T-cell (primary cell): ENCODE data around the gene UNK. TPM values are rescaled to one million over a fixed set of nuclear protein-coding genes. Genes with fewer than 3 reads are reported as not detected.
A peak's percentile ranks its signal among the peaks of the same experiment; 100 is the strongest.

Experiments
- ATAC-seq, 4 experiments: fragments of 200-7000 bp in 3 of 4; fragments of 150-1000 bp in 1 of 4; cut with Tn5 transposase; replicated peaks in 1 of 4; 1 replicate in 3 of 4; 2 replicates in 1 of 4; pipeline ENCODE4 v1.10.0; 2021; ENCODE audit warnings: moderate library complexity in 3 of 4, mild to moderate bottlenecking in 2 of 4, moderate number of reproducible peaks in 1 of 4
- CTCF ChIA-PET, 2 donors: fragments of 300-600 bp; sonication (Branson Sonifier 250); formaldehyde crosslinking; loops; one replicate each; lab custom pipeline; 2022; ENCODE audit warnings: antibody characterized with exemption in 2 of 2; lab: Charles Lee
- POLR2A ChIA-PET, 2 donors: fragments of 300-600 bp; sonication (Branson Sonifier 250); formaldehyde crosslinking; loops; one replicate each; lab custom pipeline; 2022; ENCODE audit warnings: antibody characterized with exemption in 2 of 2; lab: Charles Lee
- DNase-seq, 35 experiments: peaks; one replicate each; pipeline versions ENCODE4 v3.0.0 to v3.0.0-alpha.2; 2013 to 2023
- H3K27ac ChIP-seq: one replicate; pipeline ENCODE4 v1.5.1; 2013; ENCODE audit warnings: low read length
- H3K27me3 ChIP-seq, 2 experiments: replicated peaks in 1 of 2; 1 replicate in 1 of 2; 2 replicates in 1 of 2; pipeline versions ENCODE4 v1.6.1 to v1.7.0; 2013; ENCODE audit warnings: low read length in 1 of 2, mixed read lengths in 1 of 2; ENCODE audit not compliant: control insufficient read depth in 2 of 2, insufficient read depth in 2 of 2; ENCODE audit errors: extremely low read depth in 1 of 2
- H3K36me3 ChIP-seq, 2 donors: 1 replicate in 1 of 2; 2 replicates in 1 of 2; pipeline versions ENCODE4 v1.6.1 to v1.7.0; 2013; ENCODE audit warnings: low read length in 1 of 2; ENCODE audit not compliant: control insufficient read depth in 2 of 2, insufficient read depth in 1 of 2; ENCODE audit errors: extremely low read depth in 1 of 2
- H3K4me1 ChIP-seq, 2 experiments: 1 replicate in 1 of 2; 2 replicates in 1 of 2; pipeline versions ENCODE4 v1.6.1 to v1.7.0; 2013; ENCODE audit warnings: low read length in 2 of 2, mixed read lengths in 1 of 2; ENCODE audit not compliant: insufficient read depth in 2 of 2, control insufficient read depth in 1 of 2; ENCODE audit errors: extremely low read depth in 1 of 2
- H3K4me3 ChIP-seq, 2 donors: 1 replicate in 1 of 2; 2 replicates in 1 of 2; pipeline versions ENCODE4 v1.5.1 to v1.7.0; 2013; ENCODE audit warnings: mild to moderate bottlenecking in 2 of 2, low read length in 1 of 2, moderate library complexity in 1 of 2; ENCODE audit not compliant: control insufficient read depth in 1 of 2; ENCODE audit errors: extremely low read depth in 1 of 2
- H3K9me3 ChIP-seq: 2 replicates; pipeline ENCODE4 v1.7.0; 2013
- H3K27ac Mint-ChIP-seq, 2 donors: one replicate each; pipeline ENCODE4 v1.8.0; 2020 to 2021; ENCODE audit warnings: mild to moderate bottlenecking in 2 of 2, mixed read lengths in 2 of 2
- H3K27me3 Mint-ChIP-seq, 2 donors: one replicate each; pipeline ENCODE4 v1.8.0; 2021 to 2022; ENCODE audit warnings: mixed read lengths in 2 of 2
- H3K36me3 Mint-ChIP-seq: one replicate; pipeline ENCODE4 v1.8.0; 2021; ENCODE audit warnings: mixed read lengths
- H3K4me1 Mint-ChIP-seq, 3 donors: one replicate each; pipeline ENCODE4 v1.8.0; 2020 to 2022; ENCODE audit warnings: mixed read lengths in 3 of 3, mild to moderate bottlenecking in 1 of 3
- H3K4me3 Mint-ChIP-seq, 3 donors: one replicate each; pipeline ENCODE4 v1.8.0; 2020 to 2022; ENCODE audit warnings: mild to moderate bottlenecking in 3 of 3, mixed read lengths in 3 of 3, moderate library complexity in 3 of 3
- H3K9me3 Mint-ChIP-seq, 3 donors: one replicate each; pipeline ENCODE4 v1.8.0; 2020 to 2022; ENCODE audit warnings: mixed read lengths in 3 of 3
- WGBS: methylation state at CpG from one replicate; pipeline ENCODE4 v1.1.5; 2013; ENCODE audit warnings: missing lambda C conversion rate; ENCODE audit not compliant: insufficient coverage; 5-methylcytosine and 5-hydroxymethylcytosine counted together
- total RNA-seq, 35 experiments: library from RNA in 6 of 35; stranded (reverse) in 6 of 35; fragments of 120-200 nt in 1 of 35; gene quantifications; one replicate each; pipeline versions ENCODE4 v1.2.1 to v1.2.4 and lab custom pipeline; 2013 to 2026

UNK gene
- total RNA-seq, 5 donors from 2014 or later (not counting 1 experiment from before 2014, with no cell fraction given): 37.1 to 50.3 (median 39.2) TPM

GRCh38 chr17:75803883-75804282 is 19.3 kb downstream of the UNK start:
- H3K4me1 ChIP-seq: peaks cover 2 to 4% of the 10 kb centered on the region in 2 experiments
- DNase-seq (no peak), ATAC-seq (no peak)
- H3K36me3 Mint-ChIP-seq: peaks cover 12% of the 10 kb centered on the region
- H3K9me3 ChIP-seq: no peaks in the 10 kb centered on the region
- ChIA-PET POLR2A (interaction anchor here (0.6 to 1.0 kb wide), 4 partner anchors 8 to 162 kb away, joined by 3 to 4 read pairs (median 3); no protein-coding TSS in a partner anchor), CTCF (interaction anchor here in 1 of 2 donors (0.5 to 0.8 kb wide), 3 partner anchors 50 to 517 kb away, joined by 3 to 5 read pairs (median 3); no protein-coding TSS in a partner anchor)
- H3K4me1 Mint-ChIP-seq: peaks cover 5 to 18% (median 6%) of the 10 kb centered on the region in 3 donors
- WGBS: no CpG with 5 or more reads among the region's 1 CpG
- H3K4me3 ChIP-seq: no peak overlapping the region
- peaks cover 0 to 13% of the 10 kb centered on the region in 2 donors for H3K36me3 ChIP-seq
- no peaks in the 10 kb centered on the region for H3K27me3 Mint-ChIP-seq
- H3K9me3 Mint-ChIP-seq: no peaks in the 10 kb centered on the region
- no peak overlapping the region for H3K27ac ChIP-seq
- H3K27me3 ChIP-seq: no peaks in the 10 kb centered on the region
- H3K4me3 Mint-ChIP-seq: no peak overlapping the region
- H3K27ac Mint-ChIP-seq: peak overlapping the region in 1 of 2 donors; percentile 39

GRCh38 chr17:75806822-75807500 is 22.4 kb downstream of the UNK start:
- H3K4me1 Mint-ChIP-seq: peaks cover 0 to 13% (median 6%) of the 10 kb centered on the region in 3 donors
- peaks cover 2 to 4% of the 10 kb centered on the region in 2 experiments for H3K4me1 ChIP-seq
- peaks cover 17 to 27% of the 10 kb centered on the region in 2 donors for H3K36me3 ChIP-seq
- no peak overlapping the region for H3K27ac Mint-ChIP-seq
- ChIA-PET POLR2A (no interaction called here), CTCF (interaction anchor here in 1 of 2 donors (1.2 kb wide), 1 partner anchor 47 kb away, joined by 4 read pairs; no protein-coding TSS in a partner anchor)
- no peak overlapping the region for H3K4me3 ChIP-seq
- no peak for ATAC-seq
- no peak overlapping the region for H3K4me3 Mint-ChIP-seq
- no peak overlapping the region for H3K27ac ChIP-seq
- 96% methylated on average over 2 of the region's 4 CpGs for WGBS
- peaks cover 5% of the 10 kb centered on the region for H3K36me3 Mint-ChIP-seq
- no peaks in the 10 kb centered on the region for H3K27me3 Mint-ChIP-seq
- peak in 1 of 35 experiments; percentile 7 for DNase-seq
- no peaks in the 10 kb centered on the region for H3K9me3 ChIP-seq
- H3K9me3 Mint-ChIP-seq: no peaks in the 10 kb centered on the region
- no peaks in the 10 kb centered on the region for H3K27me3 ChIP-seq

GRCh38 chr17:75807861-75808260 is 23.3 kb downstream of the UNK start:
- DNase-seq: no peak
- ChIA-PET CTCF (interaction anchor here (0.6 to 1.2 kb wide), 2 partner anchors 8 to 46 kb away, joined by 3 to 4 read pairs; no protein-coding TSS in a partner anchor), POLR2A (no interaction called here)
- Histone ChIP-seq H3K27ac (no peak overlapping the region), H3K36me3 (peaks cover 24 to 36% of the 10 kb centered on the region in 2 donors), H3K27me3 (no peaks in the 10 kb centered on the region), H3K9me3 (no peaks in the 10 kb centered on the region), H3K4me1 (peaks cover 2 to 4% of the 10 kb centered on the region in 2 experiments), H3K4me3 (no peak overlapping the region)
- WGBS: 100% methylated on average over 1 of the region's 3 CpGs
- H3K9me3 Mint-ChIP-seq: no peaks in the 10 kb centered on the region
- H3K27ac Mint-ChIP-seq: no peak overlapping the region
- no peak for ATAC-seq
- H3K4me3 Mint-ChIP-seq: no peak overlapping the region
- H3K4me1 Mint-ChIP-seq: peaks cover 0 to 13% (median 6%) of the 10 kb centered on the region in 3 donors
- H3K27me3 Mint-ChIP-seq: no peaks in the 10 kb centered on the region
- H3K36me3 Mint-ChIP-seq: peaks cover 11% of the 10 kb centered on the region

GRCh38 chr17:75808549-75808904 is 23.9 kb downstream of the UNK start:
- Mint-ChIP-seq H3K4me1 (peaks cover 0 to 9% (median 2%) of the 10 kb centered on the region in 3 donors), H3K27ac (peak overlapping the region; percentile 15 to 34), H3K36me3 (peaks cover 7% of the 10 kb centered on the region), H3K9me3 (no peaks in the 10 kb centered on the region), H3K27me3 (no peaks in the 10 kb centered on the region), H3K4me3 (no peak overlapping the region)
- ATAC-seq (no peak), DNase-seq (no peak)
- Histone ChIP-seq H3K27ac (no peak overlapping the region), H3K4me1 (peaks cover 0 to 4% of the 10 kb centered on the region in 2 experiments), H3K4me3 (no peak overlapping the region), H3K36me3 (peaks cover 26 to 42% of the 10 kb centered on the region in 2 donors), H3K27me3 (no peaks in the 10 kb centered on the region), H3K9me3 (no peaks in the 10 kb centered on the region)
- ChIA-PET CTCF (interaction anchor here in 1 of 2 donors (0.6 kb wide), 1 partner anchor 8 kb away, joined by 3 read pairs; no protein-coding TSS in a partner anchor), POLR2A (no interaction called here)
- WGBS: 92% methylated on average over 3 of the region's 4 CpGs

GRCh38 chr17:75808905-75809621 is 24.5 kb downstream of the UNK start:
- CTCF ChIA-PET: interaction anchor here in 1 of 2 donors (0.6 kb wide), 1 partner anchor 605 kb away, joined by 3 read pairs; no protein-coding TSS in a partner anchor
- no peak overlapping the region for H3K27ac ChIP-seq
- peaks cover 0 to 4% (median 2%) of the 10 kb centered on the region in 3 donors for H3K4me1 Mint-ChIP-seq
- ATAC-seq (no peak), DNase-seq (no peak)
- H3K9me3 ChIP-seq: no peaks in the 10 kb centered on the region
- H3K4me1 ChIP-seq: peaks cover 0 to 4% of the 10 kb centered on the region in 2 experiments
- H3K36me3 ChIP-seq: peaks cover 26 to 48% of the 10 kb centered on the region in 2 donors
- 98% methylated on average over 5 of the region's 18 CpGs for WGBS
- no peak overlapping the region for H3K4me3 Mint-ChIP-seq
- H3K9me3 Mint-ChIP-seq: no peaks in the 10 kb centered on the region
- H3K27ac Mint-ChIP-seq: peak overlapping the region in 1 of 2 donors; percentile 34
- POLR2A ChIA-PET: no interaction called here
- peaks cover 5% of the 10 kb centered on the region for H3K36me3 Mint-ChIP-seq
- H3K4me3 ChIP-seq: no peak overlapping the region
- no peaks in the 10 kb centered on the region for H3K27me3 Mint-ChIP-seq
- no peaks in the 10 kb centered on the region for H3K27me3 ChIP-seq

- H3K27ac Mint-ChIP-seq: no peak overlapping the region
- peaks cover 0 to 4% (median 2%) of the 10 kb centered on the region in 3 donors for H3K4me1 Mint-ChIP-seq
- ChIA-PET POLR2A (no interaction called here), CTCF (interaction anchor here in 1 of 2 donors (0.6 kb wide), 1 partner anchor 605 kb away, joined by 3 read pairs; no protein-coding TSS in a partner anchor)
- H3K36me3 Mint-ChIP-seq: peaks cover 5% of the 10 kb centered on the region
- H3K27me3 ChIP-seq: no peaks in the 10 kb centered on the region
- H3K4me3 ChIP-seq: no peak overlapping the region
- peaks cover 0 to 4% of the 10 kb centered on the region in 2 experiments for H3K4me1 ChIP-seq
- H3K36me3 ChIP-seq: peaks cover 31 to 53% of the 10 kb centered on the region in 2 donors
- ATAC-seq (no peak), DNase-seq (no peak)
- no peaks in the 10 kb centered on the region for H3K9me3 ChIP-seq
- WGBS: 97% methylated on average over 24 of the region's 24 CpGs
- no peaks in the 10 kb centered on the region for H3K27me3 Mint-ChIP-seq
- no peaks in the 10 kb centered on the region for H3K9me3 Mint-ChIP-seq
- H3K4me3 Mint-ChIP-seq: no peak overlapping the region
- no peak overlapping the region for H3K27ac ChIP-seq
Measured at GRCh38 chr17:75809631-75810111, 25.1 kb downstream of the UNK start.
